Esophagus muscularis mucosa (tissue), 4 donors: ENCODE measurements around the gene HCN3.

Source experiments
- CTCF ChIP-seq, 3 experiments: fragments of 200-600 bp in 2 of 3; fragments of 450-650 bp in 1 of 3; sonication (generic) in 2 of 3; IDR thresholded peaks; one replicate each; pipeline ENCODE4 v1.5.1; 2017 to 2019; ENCODE audit warnings: antibody characterized with exemption in 3 of 3, mild to moderate bottlenecking in 2 of 3, moderate library complexity in 1 of 3
- EP300 ChIP-seq: sonication (generic); formaldehyde crosslinking; IDR thresholded peaks from one replicate; pipeline ENCODE4 v1.6.1; 2017; ENCODE audit warnings: antibody characterized with exemption
- POLR2A ChIP-seq: fragments of 450-650 bp; IDR thresholded peaks from one replicate; pipeline ENCODE4 v1.6.1; 2017; ENCODE audit warnings: antibody characterized with exemption, moderate library complexity, mild to moderate bottlenecking, low read depth
- POLR2AphosphoS5 ChIP-seq, 2 donors: sonication (generic); formaldehyde crosslinking; IDR thresholded peaks; one replicate each; pipeline ENCODE4 v1.6.1; 2017; ENCODE audit warnings: antibody characterized with exemption in 2 of 2

GRCh38 chr1:155269381-155269780 is 7.9 kb upstream of the HCN3 start:
- TF ChIP-seq CTCF (IDR thresholded peaks at IDR 0.05) (no peak), POLR2AphosphoS5 (IDR thresholded peaks at IDR 0.05) (no peak), POLR2A (no peak), EP300 (no peak)
